Mucosa of rectum (tissue), 2 donors: ENCODE data around the gene GTSE1.

ENCODE experiments used
- H3K27ac ChIP-seq, 2 donors: one replicate each; pipeline ENCODE4 v1.7.0; 2013; ENCODE audit warnings: inconsistent platforms in 2 of 2, low read depth in 2 of 2, low read length in 2 of 2
- H3K27me3 ChIP-seq, 2 donors: one replicate each; pipeline ENCODE4 v1.7.0; 2013; ENCODE audit warnings: low read length in 2 of 2; ENCODE audit not compliant: control insufficient read depth in 2 of 2, insufficient read depth in 2 of 2
- H3K36me3 ChIP-seq, 2 donors: one replicate each; pipeline ENCODE4 v1.7.0; 2013; ENCODE audit warnings: low read length in 2 of 2; ENCODE audit not compliant: control insufficient read depth in 2 of 2, insufficient read depth in 2 of 2
- H3K4me1 ChIP-seq, 2 donors: one replicate each; pipeline ENCODE4 v1.7.0; 2013; ENCODE audit warnings: low read length in 2 of 2, mild to moderate bottlenecking in 1 of 2; ENCODE audit not compliant: control insufficient read depth in 2 of 2, insufficient read depth in 2 of 2
- H3K4me3 ChIP-seq, 2 donors: one replicate each; pipeline ENCODE4 v1.7.0; 2013; ENCODE audit warnings: low read length in 2 of 2
- H3K9ac ChIP-seq, 2 donors: one replicate each; pipeline ENCODE4 v1.7.0; 2013; ENCODE audit warnings: low read length in 2 of 2, low read depth in 1 of 2, mild to moderate bottlenecking in 1 of 2
- H3K9me3 ChIP-seq, 2 donors: one replicate each; pipeline ENCODE4 v1.7.0; 2013; ENCODE audit warnings: low read length in 2 of 2; ENCODE audit not compliant: control insufficient read depth in 2 of 2
- donor health status: healthy.
- donor health status: Normal muscosa, but diverticular disease.

Gene GTSE1

GRCh38 chr22:46376908-46377524 is 80.3 kb downstream of the GTSE1 start:
- Histone ChIP-seq H3K9me3 (peaks cover 0 to 2% of the 10 kb centered on the region in 2 donors), H3K36me3 (no peaks in the 10 kb centered on the region), H3K9ac (peak overlapping the region in 1 of 2 donors; percentile 54), H3K4me1 (peaks cover 31 to 59% of the 10 kb centered on the region in 2 donors), H3K27me3 (no peaks in the 10 kb centered on the region), H3K4me3 (no peak overlapping the region), H3K27ac (peak overlapping the region; percentile 58 to 75)

DNA sequence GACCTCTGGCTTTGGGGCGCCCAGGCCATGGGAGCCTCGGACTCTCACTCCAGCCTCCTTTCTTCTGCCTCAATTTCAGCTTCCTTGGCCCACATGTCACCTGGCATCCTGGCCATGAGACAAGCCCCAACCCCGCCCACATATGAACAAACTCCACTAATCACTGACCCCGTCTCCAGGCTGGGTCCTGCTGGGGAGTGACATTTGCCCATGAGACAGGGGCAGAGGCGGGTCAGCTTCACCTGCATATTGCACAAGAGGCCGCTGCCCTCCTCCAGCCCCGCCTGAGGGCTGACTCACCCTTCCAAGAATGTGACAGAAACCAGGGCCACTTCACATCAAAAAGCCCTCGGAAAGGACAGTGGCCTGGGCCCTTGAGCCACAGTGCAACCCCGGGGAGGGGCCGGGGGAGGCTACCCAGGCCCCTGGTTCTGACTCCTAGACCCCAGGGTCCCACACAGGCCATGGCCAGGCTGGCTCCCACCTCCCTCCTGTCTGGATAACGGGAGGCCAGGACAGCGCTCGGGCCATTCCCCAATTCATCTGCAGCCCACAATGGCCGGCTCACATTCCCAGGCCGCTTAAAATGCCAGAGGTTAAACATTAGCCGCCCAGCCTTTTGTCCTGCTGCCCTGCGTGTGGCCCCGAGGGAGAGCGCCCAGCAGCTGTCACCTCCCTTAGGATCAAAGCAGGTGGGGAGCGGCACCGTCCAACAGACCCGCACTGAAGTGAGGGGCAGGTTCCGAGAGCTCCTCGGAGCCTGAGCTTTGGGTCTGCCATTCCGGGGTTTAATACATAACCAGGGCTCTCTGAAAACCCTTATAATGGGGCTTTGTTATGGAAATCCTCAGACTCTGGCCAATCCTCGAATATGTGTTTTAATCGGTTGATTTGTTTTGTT is 81.1 kb downstream of the GTSE1 start:
- H3K9ac ChIP-seq, result peak overlapping the region in 1 of 2 donors; percentile 54
- no peaks in the 10 kb centered on the region for H3K27me3 ChIP-seq
- no peaks in the 10 kb centered on the region for H3K36me3 ChIP-seq
- peaks cover 0 to 2% of the 10 kb centered on the region in 2 donors for H3K9me3 ChIP-seq
- peak overlapping the region; percentile 58 to 75 for H3K27ac ChIP-seq
- no peak overlapping the region for H3K4me3 ChIP-seq
- H3K4me1 ChIP-seq, result peaks cover 31 to 55% of the 10 kb centered on the region in 2 donors

DNA sequence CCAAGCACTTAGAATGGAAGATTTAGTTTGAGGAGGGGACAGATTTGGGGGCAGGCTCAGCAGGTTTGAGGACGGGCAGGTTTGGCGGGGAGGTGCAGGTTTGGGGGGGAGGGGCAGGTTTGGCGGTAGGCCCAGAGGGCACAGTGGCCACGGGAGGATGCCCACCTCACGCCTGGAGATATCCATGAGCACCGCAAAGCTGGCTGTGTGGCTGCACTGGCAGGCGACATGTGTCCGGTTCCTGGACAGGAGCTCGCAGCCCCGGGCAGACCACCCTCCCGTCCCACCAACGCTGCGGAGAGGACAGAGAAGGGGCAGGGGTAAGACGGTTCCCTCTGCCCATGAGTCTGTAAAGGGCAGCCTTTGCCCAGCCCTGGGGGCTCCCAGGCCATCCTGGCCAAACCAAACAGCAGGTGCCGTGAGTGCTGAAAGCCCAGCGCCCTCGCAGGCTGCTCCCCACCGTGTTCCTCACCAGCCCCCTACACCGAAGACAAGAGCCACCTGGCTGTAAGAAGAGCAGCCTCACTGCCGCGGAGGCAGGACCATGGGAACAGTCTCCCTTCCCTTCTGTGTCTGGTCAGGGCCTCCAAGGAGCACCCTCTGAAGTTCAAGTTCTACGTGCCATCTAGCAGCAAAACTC is 81.9 kb downstream of the GTSE1 start:
- H3K4me3 ChIP-seq, result no peak overlapping the region
- peaks cover 31 to 51% of the 10 kb centered on the region in 2 donors for H3K4me1 ChIP-seq
- no peaks in the 10 kb centered on the region for H3K36me3 ChIP-seq
- H3K27me3 ChIP-seq, result no peaks in the 10 kb centered on the region
- H3K27ac ChIP-seq, result peak overlapping the region; percentile 58 to 75
- peak overlapping the region in 1 of 2 donors; percentile 54 for H3K9ac ChIP-seq
- H3K9me3 ChIP-seq, result peaks cover 0 to 2% of the 10 kb centered on the region in 2 donors

DNA sequence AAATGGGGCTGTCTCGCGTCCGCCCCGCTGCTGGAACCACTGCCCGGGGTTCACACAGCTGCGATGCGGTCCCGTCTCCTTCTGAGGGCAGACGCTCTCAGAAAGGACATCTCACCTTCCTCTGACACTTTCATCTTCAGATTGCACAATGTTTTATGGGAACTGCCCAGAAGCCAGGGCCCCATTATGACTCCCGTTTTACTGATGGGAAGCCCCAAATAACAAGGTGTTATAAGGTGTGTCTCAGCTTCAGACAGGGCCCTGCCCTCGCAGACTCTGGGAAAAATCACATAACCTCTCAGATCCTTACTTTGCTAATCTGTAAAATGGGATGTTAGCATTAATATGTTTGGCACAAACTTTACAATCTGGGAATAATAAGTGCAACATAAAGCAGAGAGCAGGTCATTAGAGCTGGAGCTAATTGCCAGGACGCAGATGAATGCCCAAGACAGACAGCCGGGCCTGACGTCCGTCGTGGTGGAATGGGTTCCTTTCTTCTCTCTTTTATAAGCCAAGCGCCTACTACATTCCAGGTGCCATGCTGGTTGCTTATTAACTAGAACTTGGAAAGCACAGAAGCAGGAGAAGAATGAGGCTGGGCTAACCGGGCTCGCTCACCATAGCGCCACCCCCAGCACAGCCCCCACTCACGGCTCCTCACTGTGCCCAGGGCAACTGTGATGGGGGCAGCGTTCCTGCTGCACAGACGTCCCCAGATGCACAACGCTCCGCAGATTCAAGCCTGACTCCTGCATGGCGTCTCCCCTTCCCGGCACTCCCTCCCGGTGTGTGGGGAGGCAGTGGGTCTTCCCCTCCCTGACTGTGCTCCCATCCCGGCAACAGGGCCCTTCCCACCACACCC is 82.6 kb downstream of the GTSE1 start:
- Histone ChIP-seq H3K9ac (peak overlapping the region; percentile 14 to 54), H3K27ac (peak overlapping the region; percentile 58 to 75), H3K4me3 (peak overlapping the region; percentile 46 to 55), H3K27me3 (no peaks in the 10 kb centered on the region), H3K4me1 (peaks cover 24 to 43% of the 10 kb centered on the region in 2 donors), H3K9me3 (peaks cover 0 to 2% of the 10 kb centered on the region in 2 donors), H3K36me3 (no peaks in the 10 kb centered on the region)

DNA sequence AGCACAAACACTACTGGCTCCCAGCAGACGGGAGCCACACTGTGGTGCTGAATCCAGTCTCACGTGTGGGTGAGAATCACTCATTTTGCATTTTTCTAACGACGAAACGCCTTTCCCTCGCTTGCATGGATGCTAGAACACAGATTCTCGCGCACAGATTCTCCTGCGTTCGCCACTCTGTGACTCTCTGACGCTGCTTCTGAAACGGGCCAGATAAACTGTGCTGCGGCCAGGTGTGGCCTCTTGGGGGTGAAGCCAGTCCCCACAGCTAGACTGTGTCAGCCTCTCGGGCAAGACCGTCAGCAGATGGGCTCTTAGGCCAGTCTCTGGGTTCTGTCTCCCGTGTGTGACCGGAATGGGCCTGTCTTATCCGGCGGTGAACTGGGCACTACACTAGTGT is 83.4 kb downstream of the GTSE1 start:
- Histone ChIP-seq H3K27ac (no peak overlapping the region), H3K4me1 (peaks cover 20 to 36% of the 10 kb centered on the region in 2 donors), H3K9me3 (peaks cover 0 to 2% of the 10 kb centered on the region in 2 donors), H3K36me3 (no peaks in the 10 kb centered on the region), H3K27me3 (no peaks in the 10 kb centered on the region), H3K4me3 (peak overlapping the region; percentile 46 to 55), H3K9ac (no peak overlapping the region)
